HepG2 (cell line): ENCODE measurements around the gene HS3ST5. TPM values are rescaled to one million over a fixed set of nuclear protein-coding genes. Genes with fewer than 3 reads are reported as not detected.

Source experiments
- ATAC-seq: fragments of 200-7000 bp; cut with Tn5 transposase; 3 replicates; pipeline ENCODE4 v1.9.1; 2020; ENCODE audit warnings: mild to moderate bottlenecking, moderate library complexity
- BruUV-seq: library from RNA; stranded (reverse); fragments of 400-500 nt; replicated peaks from 2 replicates; lab custom pipeline; 2021; lab: Mats Ljungman, UMichigan
- CTCF ChIA-PET: fragments of 300-600 bp; formaldehyde crosslinking; extraction: SDS; loops from one replicate; lab custom pipeline; 2021; ENCODE audit warnings: low total read pairs, inconsistent platforms, low intra/inter-chr PET ratio; lab: Yijun Ruan, JAX
- POLR2A ChIA-PET: fragments of 350-600 bp; sonication (Branson Sonifier 250); formaldehyde crosslinking; loops from one replicate; lab custom pipeline; 2020; ENCODE audit warnings: antibody characterized with exemption, inconsistent platforms; lab: Yijun Ruan, JAX
- DNase-seq: peaks from one replicate; pipeline ENCODE4 v3.0.0-alpha.2; 2015; ENCODE audit warnings: low spot score
- FAIRE-seq: peaks from 3 replicates; lab custom pipeline; 2011; peaks lifted over from hg19 to GRCh38; lab: Jason Lieb, UNC
- H2AFZ ChIP-seq: one replicate; pipeline ENCODE4 v1.6.1; 2011; ENCODE audit warnings: low read length, inconsistent platforms
- H3K27ac ChIP-seq: fragments of 300-600 bp; 3 replicates; pipeline ENCODE4 v1.8.0; 2011; ENCODE audit warnings: mixed run types, mild to moderate bottlenecking, mixed read lengths, low read length, inconsistent platforms; ENCODE audit not compliant: insufficient read depth; ENCODE audit errors: extremely low read length
- H3K27me3 ChIP-seq, 2 experiments: fragments of 200-600 bp in 1 of 2; 2 replicates in 1 of 2; 3 replicates in 1 of 2; pipeline versions ENCODE4 v1.6.0 to v1.8.0; 2011; ENCODE audit warnings: low read length in 2 of 2, mild to moderate bottlenecking in 2 of 2, moderate library complexity in 2 of 2, inconsistent platforms in 1 of 2; ENCODE audit not compliant: insufficient read depth in 2 of 2, control insufficient read depth in 1 of 2
- H3K36me3 ChIP-seq, 2 experiments: fragments of 200-600 bp in 1 of 2; replicated peaks in 1 of 2; 2 replicates in 1 of 2; 3 replicates in 1 of 2; pipeline versions ENCODE4 v1.5.1 to v1.8.0; 2011; ENCODE audit warnings: low read length in 2 of 2, inconsistent platforms in 1 of 2; ENCODE audit not compliant: insufficient read depth in 2 of 2, control insufficient read depth in 1 of 2
- H3K4me1 ChIP-seq: 2 replicates; pipeline ENCODE4 v1.5.1; 2012; ENCODE audit warnings: low read length, inconsistent platforms; ENCODE audit not compliant: insufficient read depth
- H3K4me2 ChIP-seq: 2 replicates; pipeline ENCODE4 v1.6.0; 2011; ENCODE audit warnings: low read depth, low read length, inconsistent platforms
- H3K4me3 ChIP-seq, 3 experiments: fragments of 200-600 bp in 1 of 3; sonication (generic), shearing (Covaris generic) in 1 of 3; replicated peaks in 1 of 3; 2 replicates each; pipeline ENCODE4 v1.5.1; 2011 to 2016; ENCODE audit warnings: low read length in 3 of 3, inconsistent platforms in 2 of 3, low read depth in 2 of 3, mild to moderate bottlenecking in 2 of 3, control low read depth in 1 of 3, mixed read lengths in 1 of 3; ENCODE audit not compliant: insufficient read depth in 1 of 3
- H3K79me2 ChIP-seq: one replicate; pipeline ENCODE4 v1.6.1; 2011; ENCODE audit warnings: low read length, inconsistent platforms; ENCODE audit not compliant: insufficient read depth
- H3K9ac ChIP-seq: 2 replicates; pipeline ENCODE4 v1.6.0; 2011; ENCODE audit warnings: mild to moderate bottlenecking, low read depth, low read length, inconsistent platforms; ENCODE audit not compliant: insufficient read depth
- H3K9me3 ChIP-seq: 2 replicates; pipeline ENCODE4 v1.5.1; 2012; ENCODE audit warnings: mild to moderate bottlenecking, low read length
- H4K20me1 ChIP-seq: 2 replicates; pipeline ENCODE4 v1.6.0; 2011; ENCODE audit warnings: inconsistent platforms, mild to moderate bottlenecking, low read length, moderate library complexity; ENCODE audit not compliant: insufficient read depth
- CENPX ChIP-seq: sonication (generic); formaldehyde crosslinking; IDR thresholded peaks from 2 replicates; pipeline ENCODE4 v1.9.0; 2021; ENCODE audit warnings: mild to moderate bottlenecking, missing genetic modification reagents, moderate library complexity
- CSRNP2 ChIP-seq: sonication (generic); formaldehyde crosslinking; conservative IDR thresholded peaks from 2 replicates; pipeline ENCODE4 v1.8.0; 2022; ENCODE audit warnings: low read depth, missing genetic modification reagents
- ETV6 ChIP-seq: sonication (generic); formaldehyde crosslinking; conservative IDR thresholded peaks from 2 replicates; pipeline ENCODE4 v1.4.0; 2020; ENCODE audit warnings: missing genetic modification reagents
- KLF15 ChIP-seq: sonication (generic); formaldehyde crosslinking; IDR thresholded peaks from 2 replicates; pipeline ENCODE4 v1.8.1; 2023; ENCODE audit warnings: borderline replicate concordance, mild to moderate bottlenecking, inconsistent platforms, missing genetic modification reagents, mixed read lengths
- KLF16 ChIP-seq, 2 experiments: sonication (generic) in 1 of 2; formaldehyde crosslinking in 1 of 2; IDR thresholded peaks; 2 replicates each; pipeline versions ENCODE4 v1.6.1 to v1.8.0; 2016 to 2023; ENCODE audit warnings: missing genetic modification reagents in 2 of 2, missing compliant biosample characterization in 1 of 2
- MXI1 ChIP-seq: IDR thresholded peaks from 3 replicates; pipeline ENCODE4 v1.6.1; 2012; ENCODE audit warnings: low read depth, low read length, inconsistent platforms, borderline replicate concordance
- RBFOX2 ChIP-seq: fragments of 200-400 bp; formaldehyde crosslinking; IDR thresholded peaks from 2 replicates; pipeline ENCODE4 v1.6.1; 2017; ENCODE audit warnings: low read depth, mild to moderate bottlenecking, low read length
- RBM22 ChIP-seq: fragments of 200-400 bp; formaldehyde crosslinking; optimal IDR thresholded peaks from 2 replicates; pipeline ENCODE3; 2017; ENCODE audit warnings: mild to moderate bottlenecking, low read length, moderate library complexity
- RFX5 ChIP-seq: IDR thresholded peaks from 2 replicates; pipeline ENCODE4 v1.6.1; 2011; ENCODE audit warnings: low read depth, low read length, improper control_type of control experiment
- RNF219 ChIP-seq: sonication (generic); formaldehyde crosslinking; IDR thresholded peaks from 2 replicates; pipeline ENCODE4 v1.5.0; 2020; ENCODE audit warnings: mild to moderate bottlenecking, missing genetic modification reagents
- SIX4 ChIP-seq: sonication (generic); formaldehyde crosslinking; IDR thresholded peaks from 2 replicates; pipeline ENCODE4 v1.4.0; 2020; ENCODE audit warnings: missing genetic modification reagents
- SOX13 ChIP-seq, 3 experiments: fragments of 450-650 bp in 1 of 3; sonication (generic) in 1 of 3; formaldehyde crosslinking in 1 of 3; IDR thresholded peaks in 2 of 3; conservative IDR thresholded peaks in 1 of 3; 2 replicates each; pipeline versions ENCODE4 v1.5.0 to v1.6.1; 2016 to 2020; ENCODE audit warnings: antibody characterized with exemption in 1 of 3, mild to moderate bottlenecking in 1 of 3, missing compliant biosample characterization in 1 of 3, missing genetic modification reagents in 1 of 3, moderate library complexity in 1 of 3
- SOX5 ChIP-seq: IDR thresholded peaks from 2 replicates; pipeline ENCODE4 v1.6.1; 2016; ENCODE audit warnings: borderline replicate concordance
- SSRP1 ChIP-seq: IDR thresholded peaks from 2 replicates; pipeline ENCODE4 v1.6.1; 2016; ENCODE audit warnings: control low read depth
- STAG1 ChIP-seq: sonication (generic); formaldehyde crosslinking; IDR thresholded peaks from 2 replicates; pipeline ENCODE4 v1.4.0; 2020; ENCODE audit warnings: missing genetic modification reagents
- YEATS4 ChIP-seq: sonication (generic); formaldehyde crosslinking; IDR thresholded peaks from 2 replicates; pipeline ENCODE4 v1.4.0; 2020; ENCODE audit warnings: missing genetic modification reagents, borderline replicate concordance
- ZFP36L1 ChIP-seq: sonication (generic); formaldehyde crosslinking; IDR thresholded peaks from 2 replicates; pipeline ENCODE4 v1.8.0; 2022; ENCODE audit warnings: mild to moderate bottlenecking, missing genetic modification reagents, moderate library complexity
- ZFP37 ChIP-seq: sonication (generic); formaldehyde crosslinking; IDR thresholded peaks from 2 replicates; pipeline ENCODE4 v1.4.0; 2020; ENCODE audit warnings: missing genetic modification reagents, borderline replicate concordance
- ZNF20 ChIP-seq: sonication (generic); formaldehyde crosslinking; IDR thresholded peaks from 2 replicates; pipeline ENCODE4 v1.4.0; 2020; ENCODE audit warnings: mild to moderate bottlenecking, moderate library complexity, missing genetic modification reagents
- ZNF441 ChIP-seq: sonication (generic); formaldehyde crosslinking; IDR thresholded peaks from 2 replicates; pipeline ENCODE4 v1.7.0; 2021; ENCODE audit warnings: missing genetic modification reagents, borderline replicate concordance
- ZNF775 ChIP-seq: sonication (generic); formaldehyde crosslinking; IDR thresholded peaks from 2 replicates; pipeline ENCODE4 v1.4.0; 2020; ENCODE audit warnings: missing genetic modification reagents, mild to moderate bottlenecking, moderate library complexity, borderline replicate concordance
- WGBS: methylation state at CpG from one replicate; pipeline ENCODE4 v1.1.6; 2017; ENCODE audit warnings: low lambda C conversion rate; 5-methylcytosine and 5-hydroxymethylcytosine counted together
- in situ Hi-C: cut with HindIII; loops from 2 replicates; pipeline ENCODE4 v1.10.0; 2017; ENCODE audit warnings: low pct_unique_long_range_greater_than_20kb; ENCODE audit not compliant: extremely low pct_ligation_motif_present
- intact Hi-C: fragments of 100-400 bp; cut with micrococcal nuclease; formaldehyde crosslinking; loops from one replicate; pipeline ENCODE4 v1.10.0; 2022; ENCODE audit not compliant: unreplicated experiment
- polyA plus RNA-seq, 8 experiments: library from polyadenylated mRNA; depleted of rRNA in 3 of 8; stranded (reverse) in 7 of 8; unstranded in 1 of 8; fragments of >200 nt; fragmentation: Illumina TruSeq in 4 of 8; extraction: Trizol in 4 of 8; gene quantifications; 2 replicates each; pipeline versions ENCODE4 v1.2.1 to v1.2.3, GENCODE V29; 2011 to 2016; ENCODE audit warnings: low read depth in 4 of 8, missing spikeins in 1 of 8, mixed read lengths in 1 of 8; ENCODE audit not compliant: insufficient read depth in 1 of 8
- total RNA-seq, 5 experiments: library from RNA; depleted of rRNA; stranded (reverse); fragments of >200 nt; fragmentation: Illumina TruSeq; extraction: Trizol; gene quantifications; 2 replicates each; pipeline ENCODE4 v1.2.3, GENCODE V29; 2016; ENCODE audit warnings: low read depth in 1 of 5

HS3ST5 gene
- total and polyA plus RNA-seq, 2 of the 13 experiments (the other 11 are each of a cell fraction or from before 2014, with no cell fraction given), result 1.1 to 1.6 TPM

GRCh38 chr6:114342086-114342825 lies 567 bp downstream of the HS3ST5 start:
- H3K9ac ChIP-seq, result peak overlapping the region; percentile 67
- DNase-seq (no peak), ATAC-seq (peak; percentile 60), FAIRE-seq (no peak)
- H3K4me1 ChIP-seq, result peaks cover 39% of the 10 kb centered on the region
- 0% methylated on average over 15 of the region's 92 CpGs for WGBS
- H4K20me1 ChIP-seq, result peaks cover 5% of the 10 kb centered on the region; the same call in 1 of the 2 replicates
- CTCF ChIA-PET, result no interaction called here
- POLR2A ChIA-PET, result interaction anchor here (1.1 to 2.0 kb wide), 3 partner anchors 172 to 347 kb away, joined by 3 to 11 read pairs (median 5); no protein-coding TSS in a partner anchor
- H3K9me3 ChIP-seq, result no peaks in the 10 kb centered on the region
- no TSS peak for BruUV-seq
- H3K27ac ChIP-seq, result peak overlapping the region; percentile 43
- peaks cover 40% of the 10 kb centered on the region for H3K79me2 ChIP-seq
- peak overlapping the region; percentile 61 to 90 (median 90) for H3K4me3 ChIP-seq
- H3K27me3 ChIP-seq, result no peaks in the 10 kb centered on the region; a peak in 2 of 5 replicates
- H3K4me2 ChIP-seq, result peak overlapping the region; percentile 84
- intact Hi-C loops, result loop anchor here (2.0 to 10.0 kb wide), 3 partner anchors 170 to 347 kb away; no protein-coding TSS in a partner anchor
- no peak overlapping the region for H2AFZ ChIP-seq
- in situ Hi-C loops, result loop anchor here (25.0 kb wide), 1 partner anchor 355 kb away; no protein-coding TSS in a partner anchor
- H3K36me3 ChIP-seq, result no peaks in the 10 kb centered on the region
- no peak for TF ChIP-seq MXI1
- TF ChIP-seq KLF15, result no peak
- TF ChIP-seq SIX4 (CRISPR knock-in tag), result no peak
- no peak for TF ChIP-seq CSRNP2 (CRISPR knock-in tag)
- no peak for TF ChIP-seq ZNF775 (CRISPR knock-in tag)
- no peak for TF ChIP-seq CENPX (CRISPR knock-in tag)
- TF ChIP-seq ETV6 (CRISPR knock-in tag), result no peak
- no peak for TF ChIP-seq ZNF441
- no peak for TF ChIP-seq ZFP37 (CRISPR knock-in tag)
- TF ChIP-seq STAG1 (CRISPR knock-in tag), result no peak
- TF ChIP-seq ZFP36L1 (CRISPR knock-in tag), result no peak
- no peak for TF ChIP-seq SOX5
- no peak for TF ChIP-seq KLF16 (CRISPR knock-in tag; IDR thresholded peaks at IDR 0.05)
- peak; percentile 67; the same call in 1 of the 2 replicates for TF ChIP-seq RBFOX2
- TF ChIP-seq SSRP1 (CRISPR knock-in tag), result no peak
- no peak for TF ChIP-seq RNF219 (CRISPR knock-in tag)
- TF ChIP-seq SOX13 (IDR thresholded peaks at IDR 0.05), result no peak
- no peak for TF ChIP-seq SOX13 (CRISPR knock-in tag; conservative IDR thresholded peaks at IDR 0.05 in 1 of 2, IDR thresholded peaks at IDR 0.05 in 1 of 2)
- TF ChIP-seq YEATS4 (CRISPR knock-in tag), result peak; percentile 17; the same call in 1 of the 2 replicates
- TF ChIP-seq RBM22, result no peak
- TF ChIP-seq ZNF20 (CRISPR knock-in tag), result no peak
- TF ChIP-seq RFX5, result no peak
